IMR-90 (cell line): ENCODE data around the gene KRABD2.

ENCODE experiments used
- CHD1 ChIP-seq: IDR thresholded peaks from 2 replicates; pipeline ENCODE4 v1.6.1; 2012; ENCODE audit warnings: low read depth, low read length, improper control_type of control experiment
- FOS ChIP-seq: fragments of 150-350 bp; IDR thresholded peaks from 2 replicates; pipeline ENCODE4 v1.6.1; 2016; ENCODE audit warnings: low read depth, low read length
- MXI1 ChIP-seq: IDR thresholded peaks from 2 replicates; pipeline ENCODE4 v1.6.1; 2012; ENCODE audit warnings: low read depth, mild to moderate bottlenecking, low read length, moderate library complexity, borderline replicate concordance
- POLR2A ChIP-seq: IDR thresholded peaks from 2 replicates; pipeline ENCODE4 v1.6.1; 2012; ENCODE audit warnings: mild to moderate bottlenecking, low read depth, low read length
- RAD21 ChIP-seq: IDR thresholded peaks from 2 replicates; pipeline ENCODE4 v1.6.1; 2012; ENCODE audit warnings: low read length, improper control_type of control experiment
- RCOR1 ChIP-seq: IDR thresholded peaks from 2 replicates; pipeline ENCODE4 v1.6.1; 2012; ENCODE audit warnings: mild to moderate bottlenecking, low read length, improper control_type of control experiment; ENCODE audit not compliant: insufficient replicate concordance
- TF ChIP-seq, protein P1 (sequence below): conservative IDR thresholded peaks from 2 replicates; pipeline ENCODE4 v1.5.1; 2012; ENCODE audit warnings: mild to moderate bottlenecking, low read depth, low read length, improper control_type of control experiment

GRCh38 chr17:8401107-8401506, 24.6 kb upstream of the KRABD2 start:
- TF ChIP-seq, protein P1, sequence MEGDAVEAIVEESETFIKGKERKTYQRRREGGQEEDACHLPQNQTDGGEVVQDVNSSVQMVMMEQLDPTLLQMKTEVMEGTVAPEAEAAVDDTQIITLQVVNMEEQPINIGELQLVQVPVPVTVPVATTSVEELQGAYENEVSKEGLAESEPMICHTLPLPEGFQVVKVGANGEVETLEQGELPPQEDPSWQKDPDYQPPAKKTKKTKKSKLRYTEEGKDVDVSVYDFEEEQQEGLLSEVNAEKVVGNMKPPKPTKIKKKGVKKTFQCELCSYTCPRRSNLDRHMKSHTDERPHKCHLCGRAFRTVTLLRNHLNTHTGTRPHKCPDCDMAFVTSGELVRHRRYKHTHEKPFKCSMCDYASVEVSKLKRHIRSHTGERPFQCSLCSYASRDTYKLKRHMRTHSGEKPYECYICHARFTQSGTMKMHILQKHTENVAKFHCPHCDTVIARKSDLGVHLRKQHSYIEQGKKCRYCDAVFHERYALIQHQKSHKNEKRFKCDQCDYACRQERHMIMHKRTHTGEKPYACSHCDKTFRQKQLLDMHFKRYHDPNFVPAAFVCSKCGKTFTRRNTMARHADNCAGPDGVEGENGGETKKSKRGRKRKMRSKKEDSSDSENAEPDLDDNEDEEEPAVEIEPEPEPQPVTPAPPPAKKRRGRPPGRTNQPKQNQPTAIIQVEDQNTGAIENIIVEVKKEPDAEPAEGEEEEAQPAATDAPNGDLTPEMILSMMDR = no peak
- TF ChIP-seq CHD1 = no peak
- no peak for TF ChIP-seq POLR2A
- no peak for TF ChIP-seq RAD21
- no peak for TF ChIP-seq FOS
- TF ChIP-seq MXI1 = no peak
- no peak for TF ChIP-seq RCOR1
